NCI-H345 (cell line): ENCODE data around the gene CEND1.

Experiments used
- DNase-seq: peaks from one replicate; lab custom pipeline; 2025; lab: John Stamatoyannopoulos, UW

Gene CEND1

GRCh38 chr11:789943-790342 lies at the start of gene CEND1:
TSS of gene CEND1 (minus strand) at chr11:790090. CDS start at chr11:788576, 1,514 bp downstream.
- DNase-seq: peak; percentile 74

- no peak for DNase-seq
Measured at GRCh38 chr11:839280-839623, 49.4 kb upstream of the CEND1 start.

GRCh38 chr11:838441-839279 lies 48.8 kb upstream of the CEND1 start:
- no peak for DNase-seq

- no peak for DNase-seq
Measured at GRCh38 chr11:837990-838307, 48.1 kb upstream of the CEND1 start.

- no peak for DNase-seq
Measured at GRCh38 chr11:837189-837989, 47.5 kb upstream of the CEND1 start.

- no peak for DNase-seq
Measured at GRCh38 chr11:836700-837099, 46.8 kb upstream of the CEND1 start.

GRCh38 chr11:836274-836673 lies 46.4 kb upstream of the CEND1 start:
- no peak for DNase-seq

- DNase-seq: no peak
Measured at GRCh38 chr11:834371-835316, 44.8 kb upstream of the CEND1 start.

GRCh38 chr11:833849-834311 lies 44.0 kb upstream of the CEND1 start:
- no peak for DNase-seq

- peak; percentile 59 for DNase-seq
Measured at GRCh38 chr11:833114-833791, 43.4 kb upstream of the CEND1 start.

GRCh38 chr11:832529-833113 lies 42.7 kb upstream of the CEND1 start, which contains the start of gene CD151:
TSS of gene CD151 (plus strand) at chr11:832952. CDS start at chr11:836070, 3,118 bp downstream.
- DNase-seq: peak; percentile 59

GRCh38 chr11:831961-832528 lies 42.2 kb upstream of the CEND1 start:
- DNase-seq: no peak

- DNase-seq: no peak
Measured at GRCh38 chr11:831118-831864, 41.4 kb upstream of the CEND1 start.

- peak; percentile 88 for DNase-seq
Measured at GRCh38 chr11:830295-831117, 40.6 kb upstream of the CEND1 start.

GRCh38 chr11:829847-830294 lies 40.0 kb upstream of the CEND1 start:
- DNase-seq: no peak

GRCh38 chr11:829176-829846 lies 39.4 kb upstream of the CEND1 start:
- no peak for DNase-seq

- DNase-seq: no peak
Measured at GRCh38 chr11:828506-829175, 38.8 kb upstream of the CEND1 start.

- DNase-seq: no peak
Measured at GRCh38 chr11:827897-828192, 38.0 kb upstream of the CEND1 start, which contains the start of gene CRACR2B. TSS of gene CRACR2B (plus strand) at chr11:827919. CDS start at chr11:828608, 689 bp downstream.
